Upper lobe of left lung (tissue), 6 donors: ENCODE measurements around the gene GTSE1. TPM values are rescaled to one million over a fixed set of nuclear protein-coding genes. Genes with fewer than 3 reads are reported as not detected.
A peak's percentile ranks its signal among the peaks of the same experiment; 100 is the strongest.

Experiments used
- ATAC-seq, 2 donors: fragments of 200-7000 bp; cut with Tn5 transposase; one replicate each; pipeline ENCODE4 v1.9.1; 2022; ENCODE audit warnings: mild to moderate bottlenecking in 2 of 2, moderate library complexity in 2 of 2; ENCODE audit not compliant: low FRiP score in 2 of 2
- DNase-seq, 2 donors: peaks; one replicate each; pipeline ENCODE4 v3.0.0-alpha.2; 2019 to 2020
- H3K27ac ChIP-seq, 4 donors: fragments of 200-600 bp; sonication (generic); one replicate each; pipeline ENCODE4 v1.5.1; 2016 to 2019
- H3K27me3 ChIP-seq, 4 donors: fragments of 200-600 bp; sonication (generic); one replicate each; pipeline ENCODE4 v1.5.1; 2017 to 2019
- H3K36me3 ChIP-seq, 4 donors: fragments of 200-600 bp; sonication (generic); one replicate each; pipeline ENCODE4 v1.5.1; 2016 to 2019
- H3K4me1 ChIP-seq, 4 donors: fragments of 200-600 bp; sonication (generic); one replicate each; pipeline ENCODE4 v1.5.1; 2018 to 2019
- H3K4me3 ChIP-seq, 4 donors: fragments of 200-600 bp; sonication (generic); one replicate each; pipeline ENCODE4 v1.5.1; 2017 to 2019; ENCODE audit warnings: mild to moderate bottlenecking in 2 of 4, moderate library complexity in 1 of 4
- H3K9me3 ChIP-seq, 4 donors: fragments of 200-600 bp; sonication (generic); one replicate each; pipeline ENCODE4 v1.5.1; 2018 to 2019
- EP300 ChIP-seq, 4 donors: sonication (generic); formaldehyde crosslinking; IDR thresholded peaks; one replicate each; pipeline ENCODE4 v1.5.1; 2017; ENCODE audit warnings: antibody characterized with exemption in 4 of 4, control low read depth in 2 of 4
- POLR2A ChIP-seq, 4 donors: fragments of 450-650 bp; IDR thresholded peaks; one replicate each; pipeline ENCODE4 v1.5.1; 2016 to 2017; ENCODE audit warnings: antibody characterized with exemption in 4 of 4, mild to moderate bottlenecking in 2 of 4
- POLR2AphosphoS5 ChIP-seq, 2 donors: sonication (generic); formaldehyde crosslinking; IDR thresholded peaks; one replicate each; pipeline ENCODE4 v1.5.1; 2017; ENCODE audit warnings: antibody characterized with exemption in 2 of 2
- whole genome bisulfite sequencing, 2 donors: methylation state at CpG; one replicate each; pipeline ENCODE4 v1.1.5; 2017 to 2018; 5-methylcytosine and 5-hydroxymethylcytosine counted together
- total RNA-seq, 6 donors: library from RNA; depleted of rRNA in 4 of 6; stranded (reverse); fragments of >200 nt in 4 of 6; gene quantifications; one replicate each; pipeline versions ENCODE4 v1.1.0 to v1.2.1, GENCODE V29; 2016 to 2021
- TF ChIP-seq, protein P1 (sequence below), 6 experiments: fragments of 450-650 bp in 4 of 6; fragments of 200-600 bp in 2 of 6; sonication (generic) in 2 of 6; IDR thresholded peaks; one replicate each; pipeline ENCODE4 v1.5.1; 2016 to 2019; ENCODE audit warnings: antibody characterized with exemption in 6 of 6
- donor health status: DM: no; HTN: no; CAD: no; lungs with moderate emphysema.
- donor health status: DM: no; HTN: yes; CAD: no; lungs with severe emphysema.

The GTSE1 gene
- total RNA-seq, 6 donors from 2014 or later, result 0.30 to 4.4 (median 1.4) TPM; not detected in 1

DNA sequence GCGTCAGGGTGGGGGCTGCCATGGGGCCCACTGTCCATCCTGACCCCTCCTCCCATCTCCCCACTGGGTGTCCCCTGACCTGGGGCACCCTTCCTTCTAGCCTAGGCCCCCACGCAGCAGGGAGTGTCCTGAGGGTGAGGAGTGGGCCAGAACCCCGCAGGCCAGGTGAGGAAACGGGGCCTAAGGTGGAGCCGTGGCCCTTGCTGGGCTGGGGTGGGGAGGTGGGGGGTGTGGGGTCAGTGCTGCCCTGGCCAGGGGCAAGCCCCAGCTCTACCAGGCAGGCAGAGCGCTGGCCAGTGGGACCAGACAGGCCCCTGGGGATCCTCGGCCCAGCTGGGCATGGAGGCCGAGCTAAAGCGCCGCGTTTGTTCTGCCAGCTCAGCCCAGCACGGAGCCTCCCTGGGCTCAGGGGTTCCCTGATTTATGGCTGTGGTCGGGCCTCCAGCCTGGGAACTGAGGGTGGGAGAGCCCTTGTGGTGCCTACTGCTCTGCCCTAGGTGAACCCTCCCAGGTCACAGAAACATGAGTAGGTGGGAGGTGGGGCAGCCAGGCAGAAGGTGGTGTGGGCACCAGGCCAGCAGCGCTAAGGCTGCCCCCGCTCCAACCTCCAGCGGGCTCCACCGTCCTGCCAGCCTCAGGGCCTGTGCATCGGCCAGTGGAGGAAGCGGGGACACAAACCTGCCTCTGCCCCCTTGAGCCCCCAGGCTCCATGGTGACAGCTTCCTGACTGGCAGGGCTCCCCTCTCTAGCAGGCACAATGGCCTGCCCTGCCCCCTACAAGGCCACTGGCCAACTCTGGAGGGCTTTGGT, 61.2 kb downstream of the GTSE1 start:
- H3K9me3 ChIP-seq, result no peaks in the 10 kb centered on the region
- TF ChIP-seq, protein P1, sequence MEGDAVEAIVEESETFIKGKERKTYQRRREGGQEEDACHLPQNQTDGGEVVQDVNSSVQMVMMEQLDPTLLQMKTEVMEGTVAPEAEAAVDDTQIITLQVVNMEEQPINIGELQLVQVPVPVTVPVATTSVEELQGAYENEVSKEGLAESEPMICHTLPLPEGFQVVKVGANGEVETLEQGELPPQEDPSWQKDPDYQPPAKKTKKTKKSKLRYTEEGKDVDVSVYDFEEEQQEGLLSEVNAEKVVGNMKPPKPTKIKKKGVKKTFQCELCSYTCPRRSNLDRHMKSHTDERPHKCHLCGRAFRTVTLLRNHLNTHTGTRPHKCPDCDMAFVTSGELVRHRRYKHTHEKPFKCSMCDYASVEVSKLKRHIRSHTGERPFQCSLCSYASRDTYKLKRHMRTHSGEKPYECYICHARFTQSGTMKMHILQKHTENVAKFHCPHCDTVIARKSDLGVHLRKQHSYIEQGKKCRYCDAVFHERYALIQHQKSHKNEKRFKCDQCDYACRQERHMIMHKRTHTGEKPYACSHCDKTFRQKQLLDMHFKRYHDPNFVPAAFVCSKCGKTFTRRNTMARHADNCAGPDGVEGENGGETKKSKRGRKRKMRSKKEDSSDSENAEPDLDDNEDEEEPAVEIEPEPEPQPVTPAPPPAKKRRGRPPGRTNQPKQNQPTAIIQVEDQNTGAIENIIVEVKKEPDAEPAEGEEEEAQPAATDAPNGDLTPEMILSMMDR (IDR thresholded peaks at IDR 0.05), result no peak
- TF ChIP-seq POLR2A (IDR thresholded peaks at IDR 0.05), result no peak
- peaks cover 0 to 71% (median 53%) of the 10 kb centered on the region in 4 donors for H3K36me3 ChIP-seq
- 89% methylated on average over 18 of the region's 19 CpGs; no CpG with 5 or more reads in 1 of the 2 donors for WGBS, 2 donors
- H3K4me1 ChIP-seq, result peaks cover 0 to 4% (median 0%) of the 10 kb centered on the region in 4 donors
- DNase-seq (peak in 1 of 2 donors; percentile 65), ATAC-seq (no peak)
- H3K27me3 ChIP-seq, result no peaks in the 10 kb centered on the region
- no peak overlapping the region for H3K4me3 ChIP-seq
- no peak overlapping the region for H3K27ac ChIP-seq

DNA sequence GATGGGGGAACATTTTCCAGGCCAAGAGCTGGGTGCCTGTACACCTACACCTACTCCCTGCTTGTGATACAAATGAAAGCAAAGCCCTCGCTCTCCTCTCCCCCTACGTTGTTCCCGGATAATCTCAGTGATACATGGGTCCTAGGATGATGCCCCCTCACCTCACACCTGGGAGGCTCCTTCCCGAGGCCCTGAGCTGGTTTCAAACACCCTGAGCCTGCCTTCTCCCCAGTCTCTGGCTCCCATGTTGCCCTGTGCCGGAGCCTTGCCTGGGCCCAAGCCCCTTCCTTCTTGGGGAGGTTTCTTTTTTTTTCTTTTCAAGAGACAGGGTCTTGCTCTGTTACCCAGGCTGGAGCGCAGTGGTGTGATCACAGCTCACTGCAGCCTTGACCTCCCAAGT, 62.1 kb downstream of the GTSE1 start:
- peaks cover 0 to 67% (median 46%) of the 10 kb centered on the region in 4 donors for H3K36me3 ChIP-seq
- H3K27ac ChIP-seq, result no peak overlapping the region
- DNase-seq, result no peak
- no peaks in the 10 kb centered on the region for H3K27me3 ChIP-seq
- H3K4me3 ChIP-seq, result no peak overlapping the region
- 84 to 94% methylated on average over 6 of the region's 6 CpGs for WGBS, 2 donors
- TF ChIP-seq EP300 (IDR thresholded peaks at IDR 0.05) (no peak), POLR2A (IDR thresholded peaks at IDR 0.05) (no peak), POLR2AphosphoS5 (IDR thresholded peaks at IDR 0.05) (no peak)
- TF ChIP-seq, protein P1 (IDR thresholded peaks at IDR 0.05), result no peak
- no peaks in the 10 kb centered on the region for H3K4me1 ChIP-seq
- no peaks in the 10 kb centered on the region for H3K9me3 ChIP-seq
- no peak for ATAC-seq

DNA sequence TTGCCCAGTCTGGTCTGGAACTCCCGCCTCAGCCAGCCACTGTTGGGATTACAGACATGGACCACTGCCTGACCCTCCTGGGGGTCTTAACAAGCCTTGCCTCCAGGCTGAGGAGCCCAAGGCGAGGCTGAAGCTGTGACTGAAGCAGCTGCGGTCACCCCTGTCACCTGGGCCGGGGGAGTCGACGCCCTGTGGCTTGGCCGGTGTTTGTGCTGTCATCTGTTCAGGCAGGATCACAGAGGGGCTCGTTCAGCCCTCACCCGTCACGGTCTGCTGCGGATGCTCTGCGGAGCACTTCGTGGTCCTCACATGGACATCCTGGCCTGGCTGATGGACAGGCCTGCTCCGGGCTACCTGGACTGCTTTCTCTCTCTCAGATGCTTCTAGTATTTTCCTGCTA, 62.7 kb downstream of the GTSE1 start:
- 87 to 89% methylated on average over 8 to 9 of the region's 14 CpGs for WGBS, 2 donors
- H3K4me1 ChIP-seq, result no peaks in the 10 kb centered on the region

DNA sequence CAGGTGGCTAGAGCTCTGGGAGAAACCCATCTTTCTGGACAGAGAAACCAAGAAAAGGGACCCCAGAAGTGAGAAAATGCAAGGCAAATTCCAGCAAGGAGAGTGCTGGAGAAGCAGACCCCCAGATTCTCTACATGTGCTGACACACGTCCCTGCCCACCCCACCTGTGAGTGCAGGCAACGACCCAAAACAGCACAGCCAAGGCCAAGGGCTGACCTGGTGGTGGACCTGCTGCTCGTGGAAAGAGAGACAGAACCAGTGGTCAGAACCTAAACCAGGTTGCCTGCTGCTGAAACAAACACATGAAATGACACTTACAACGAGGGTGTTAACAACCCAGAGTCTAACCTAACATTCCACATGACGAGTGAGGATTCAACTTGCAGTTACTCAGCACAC, 63.4 kb downstream of the GTSE1 start:
- Histone ChIP-seq H3K9me3 (no peaks in the 10 kb centered on the region), H3K27me3 (no peaks in the 10 kb centered on the region), H3K4me1 (no peaks in the 10 kb centered on the region), H3K4me3 (no peak overlapping the region), H3K36me3 (peaks cover 0 to 66% (median 41%) of the 10 kb centered on the region in 4 donors), H3K27ac (no peak overlapping the region)
- 85 to 90% methylated on average over 5 of the region's 5 CpGs for WGBS, 2 donors
- TF ChIP-seq, protein P1 (IDR thresholded peaks at IDR 0.05), result no peak
- TF ChIP-seq POLR2A (IDR thresholded peaks at IDR 0.05), result no peak
- no peak for TF ChIP-seq POLR2AphosphoS5 (IDR thresholded peaks at IDR 0.05)
- TF ChIP-seq EP300 (IDR thresholded peaks at IDR 0.05), result no peak
- no peak for ATAC-seq
- DNase-seq, result no peak

More for the DNA sequence above, 62.7 kb downstream of the GTSE1 start:
- no peaks in the 10 kb centered on the region for H3K9me3 ChIP-seq
- H3K36me3 ChIP-seq, result peaks cover 0 to 67% (median 43%) of the 10 kb centered on the region in 4 donors
- H3K4me3 ChIP-seq, result no peak overlapping the region
- no peak for ATAC-seq
- H3K27me3 ChIP-seq, result no peaks in the 10 kb centered on the region
- TF ChIP-seq EP300 (IDR thresholded peaks at IDR 0.05), result no peak
- DNase-seq, result peak in 1 of 2 donors; percentile 73
- no peak overlapping the region for H3K27ac ChIP-seq

DNA sequence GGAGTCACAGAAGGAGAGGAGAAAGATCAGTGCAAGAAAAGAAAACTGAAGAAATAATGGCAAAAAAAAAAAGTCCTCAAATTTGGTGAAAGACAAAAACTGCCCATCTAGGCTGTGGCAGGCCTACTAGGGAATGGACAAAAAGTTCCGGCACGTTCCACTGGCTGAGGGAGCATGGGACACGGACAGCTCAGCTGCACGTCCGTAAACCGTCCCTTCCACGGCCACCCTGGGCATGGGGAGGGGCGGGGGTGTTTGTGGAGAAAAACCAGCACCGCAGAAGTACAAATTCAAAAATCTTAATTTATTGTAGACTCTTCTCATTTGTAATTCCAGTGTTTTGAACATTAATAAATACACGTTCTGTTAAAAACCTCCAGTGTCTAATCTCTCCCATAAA, 64.2 kb downstream of the GTSE1 start:
- Histone ChIP-seq H3K4me3 (no peak overlapping the region), H3K27me3 (no peaks in the 10 kb centered on the region), H3K9me3 (no peaks in the 10 kb centered on the region), H3K4me1 (no peaks in the 10 kb centered on the region), H3K36me3 (peaks cover 0 to 60% (median 36%) of the 10 kb centered on the region in 4 donors), H3K27ac (no peak overlapping the region)
- DNase-seq (no peak), ATAC-seq (no peak)
- TF ChIP-seq POLR2A (IDR thresholded peaks at IDR 0.05) (no peak), EP300 (IDR thresholded peaks at IDR 0.05) (no peak), POLR2AphosphoS5 (IDR thresholded peaks at IDR 0.05) (no peak)
- TF ChIP-seq, protein P1 (IDR thresholded peaks at IDR 0.05), result no peak
- 90 to 94% methylated on average over 10 of the region's 10 CpGs for WGBS, 2 donors
